ENCODE data around the gene SARNP.

GRCh38 chr12:55711786-55712553, 105.6 kb downstream of the SARNP start:
- no peak for TF ChIP-seq CTCF (IDR thresholded peaks at IDR 0.05; ENCODE audit: low read length)
- TF ChIP-seq EZH2 (IDR thresholded peaks at IDR 0.05; ENCODE audit: borderline replicate concordance, low read length): no peak
